CD4-positive, alpha-beta memory T cell (primary cell): ENCODE data around the gene LZTR1. TPM values are rescaled to one million over a fixed set of nuclear protein-coding genes. Genes with fewer than 3 reads are reported as not detected.

Source experiments
- CTCF ChIA-PET: fragments of 350-600 bp; sonication (Branson Sonifier 250); formaldehyde crosslinking; loops from one replicate; lab custom pipeline; 2021; ENCODE audit warnings: inconsistent platforms; ENCODE audit not compliant: partially characterized antibody; lab: Charles Lee
- POLR2A ChIA-PET: fragments of 350-600 bp; sonication (Branson Sonifier 250); formaldehyde crosslinking; loops from one replicate; lab custom pipeline; 2021; ENCODE audit not compliant: partially characterized antibody; lab: Charles Lee
- DNase-seq, 5 donors: peaks; one replicate each; pipeline versions ENCODE4 v3.0.0 to v3.0.0-alpha.2; 2020 to 2022; ENCODE audit warnings: mixed read lengths in 1 of 5
- H3K27ac ChIP-seq: one replicate; pipeline ENCODE4 v1.7.0; 2013; ENCODE audit warnings: low read depth, low read length
- H3K27me3 ChIP-seq: 2 replicates; pipeline ENCODE4 v1.7.0; 2013; ENCODE audit warnings: mild to moderate bottlenecking, low read length, moderate library complexity; ENCODE audit not compliant: insufficient read depth
- H3K36me3 ChIP-seq: 2 replicates; pipeline ENCODE4 v1.7.0; 2013; ENCODE audit warnings: mild to moderate bottlenecking, low read length, moderate library complexity; ENCODE audit not compliant: insufficient read depth
- H3K4me1 ChIP-seq: 2 replicates; pipeline ENCODE4 v1.7.0; 2013; ENCODE audit warnings: mild to moderate bottlenecking, low read length, moderate library complexity; ENCODE audit not compliant: insufficient read depth
- H3K4me3 ChIP-seq, 2 donors: one replicate each; pipeline ENCODE4 v1.7.0; 2013; ENCODE audit warnings: low read length in 2 of 2, mild to moderate bottlenecking in 1 of 2
- H3K9me3 ChIP-seq, 2 donors: one replicate each; pipeline ENCODE4 v1.7.0; 2013; ENCODE audit warnings: low read length in 2 of 2, control low read depth in 1 of 2; ENCODE audit not compliant: control insufficient read depth in 1 of 2
- H3K27ac Mint-ChIP-seq, 7 donors: one replicate each; pipeline ENCODE4 v1.8.0; 2020 to 2021; ENCODE audit warnings: mixed read lengths in 7 of 7, mild to moderate bottlenecking in 6 of 7, inconsistent platforms in 3 of 7, moderate library complexity in 3 of 7
- H3K27me3 Mint-ChIP-seq, 2 donors: one replicate each; pipeline ENCODE4 v1.8.0; 2020 to 2021; ENCODE audit warnings: mixed read lengths in 2 of 2
- H3K36me3 Mint-ChIP-seq, 2 donors: one replicate each; pipeline ENCODE4 v1.8.0; 2020 to 2021; ENCODE audit warnings: mixed read lengths in 2 of 2, inconsistent platforms in 1 of 2, mild to moderate bottlenecking in 1 of 2
- H3K4me1 Mint-ChIP-seq, 4 donors: one replicate each; pipeline ENCODE4 v1.8.0; 2020 to 2021; ENCODE audit warnings: mixed read lengths in 4 of 4, mild to moderate bottlenecking in 1 of 4
- H3K4me3 Mint-ChIP-seq, 8 donors: one replicate each; pipeline ENCODE4 v1.8.0; 2020 to 2021; ENCODE audit warnings: mixed read lengths in 8 of 8, mild to moderate bottlenecking in 7 of 8, moderate library complexity in 6 of 8, inconsistent platforms in 3 of 8
- H3K9me3 Mint-ChIP-seq, 8 donors: one replicate each; pipeline ENCODE4 v1.8.0; 2020 to 2021; ENCODE audit warnings: mixed read lengths in 8 of 8, mild to moderate bottlenecking in 5 of 8, inconsistent platforms in 3 of 8, moderate library complexity in 1 of 8
- intact Hi-C: fragments of 100-400 bp; cut with micrococcal nuclease; formaldehyde crosslinking; loops from one replicate; pipeline ENCODE4 v1.15.1; 2023
- polyA plus RNA-seq, 2 donors: library from polyadenylated mRNA; unstranded; fragments of 300-500 nt; fragmentation: Illumina TruSeq; gene quantifications; one replicate each; pipeline ENCODE4 v1.2.3, GENCODE V29; 2021
- total RNA-seq, 2 experiments: library from RNA; stranded (reverse); gene quantifications; one replicate each; pipeline ENCODE4 v1.2.3, GENCODE V29; 2021

LZTR1 gene
- total and polyA plus RNA-seq, 4 experiments from 2014 or later, result 5.5 to 114 (median 64.8) TPM

GRCh38 chr22:20978419-20978818 is 3.7 kb upstream of the LZTR1 start:
- intact Hi-C loops, result no loop called here
- H3K4me3 Mint-ChIP-seq, result no peak overlapping the region

DNA sequence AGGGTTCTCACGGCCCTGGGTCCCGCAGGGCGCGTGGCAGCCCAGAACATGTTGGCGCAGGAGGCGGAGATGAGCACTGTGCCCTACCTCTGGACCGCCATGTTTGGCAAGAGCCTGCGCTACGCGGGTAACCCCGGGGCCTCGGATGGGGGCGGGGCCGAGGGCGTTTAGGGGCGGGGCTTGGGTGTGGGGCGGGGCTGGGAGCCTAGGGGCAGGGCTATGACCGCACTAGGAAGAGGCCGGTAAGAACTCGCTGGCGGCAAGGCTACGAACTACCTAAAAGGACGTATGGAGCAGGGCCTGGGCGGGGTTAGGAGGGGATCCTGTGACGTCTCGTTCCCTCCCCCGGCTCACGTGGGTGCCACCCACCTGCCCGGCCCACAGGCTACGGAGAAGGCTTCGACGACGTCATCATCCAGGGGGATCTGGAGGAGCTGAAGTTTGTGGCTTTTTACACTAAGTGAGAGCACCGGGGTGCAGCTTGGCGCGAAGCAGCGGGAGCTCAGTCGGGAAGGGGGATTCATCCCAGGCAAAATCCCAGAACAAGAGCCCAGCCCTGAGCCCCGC is 2.8 kb upstream of the LZTR1 start:
- Mint-ChIP-seq H3K9me3 (peaks cover 0 to 7% (median 0%) of the 10 kb centered on the region in 8 donors), H3K4me1 (peaks cover 19 to 47% (median 29%) of the 10 kb centered on the region in 4 donors), H3K27ac (peak overlapping the region; percentile 67 to 93 (median 86)), H3K4me3 (peak overlapping the region in 7 of 8 donors; percentile 47 to 87 (median 67)), H3K27me3 (no peaks in the 10 kb centered on the region), H3K36me3 (peaks cover 0 to 16% of the 10 kb centered on the region in 2 donors)
- H3K27ac ChIP-seq, result no peak overlapping the region
- H3K4me3 ChIP-seq, result no peak overlapping the region
- peaks cover 0 to 6% of the 10 kb centered on the region in 2 donors for H3K9me3 ChIP-seq
- ChIA-PET CTCF (no interaction called here), POLR2A (interaction anchor here (0.8 kb wide), 1 partner anchor 11 kb away, joined by 3 read pairs; no protein-coding TSS in a partner anchor)
- peaks cover 19% of the 10 kb centered on the region for H3K4me1 ChIP-seq
- peak; percentile 48 to 84 (median 64) for DNase-seq
- no peaks in the 10 kb centered on the region for H3K36me3 ChIP-seq
- H3K27me3 ChIP-seq, result no peaks in the 10 kb centered on the region
- intact Hi-C loops, result no loop called here

More at GRCh38 chr22:20978419-20978818, 3.7 kb upstream of the LZTR1 start:
- POLR2A ChIA-PET, result no interaction called here
- H3K9me3 Mint-ChIP-seq, result peaks cover 0 to 7% (median 0%) of the 10 kb centered on the region in 8 donors
- H3K9me3 ChIP-seq, result peaks cover 0 to 6% of the 10 kb centered on the region in 2 donors
- no peaks in the 10 kb centered on the region for H3K27me3 ChIP-seq
- DNase-seq, result no peak
- H3K36me3 Mint-ChIP-seq, result peaks cover 0 to 12% of the 10 kb centered on the region in 2 donors
- H3K36me3 ChIP-seq, result no peaks in the 10 kb centered on the region
- H3K27me3 Mint-ChIP-seq, result no peaks in the 10 kb centered on the region
- peaks cover 13 to 39% (median 23%) of the 10 kb centered on the region in 4 donors for H3K4me1 Mint-ChIP-seq
- peak overlapping the region in 1 of 7 donors; percentile 90 for H3K27ac Mint-ChIP-seq
- no peak overlapping the region for H3K4me3 ChIP-seq
- H3K4me1 ChIP-seq, result peaks cover 19% of the 10 kb centered on the region
- CTCF ChIA-PET, result no interaction called here
- no peak overlapping the region for H3K27ac ChIP-seq

DNA sequence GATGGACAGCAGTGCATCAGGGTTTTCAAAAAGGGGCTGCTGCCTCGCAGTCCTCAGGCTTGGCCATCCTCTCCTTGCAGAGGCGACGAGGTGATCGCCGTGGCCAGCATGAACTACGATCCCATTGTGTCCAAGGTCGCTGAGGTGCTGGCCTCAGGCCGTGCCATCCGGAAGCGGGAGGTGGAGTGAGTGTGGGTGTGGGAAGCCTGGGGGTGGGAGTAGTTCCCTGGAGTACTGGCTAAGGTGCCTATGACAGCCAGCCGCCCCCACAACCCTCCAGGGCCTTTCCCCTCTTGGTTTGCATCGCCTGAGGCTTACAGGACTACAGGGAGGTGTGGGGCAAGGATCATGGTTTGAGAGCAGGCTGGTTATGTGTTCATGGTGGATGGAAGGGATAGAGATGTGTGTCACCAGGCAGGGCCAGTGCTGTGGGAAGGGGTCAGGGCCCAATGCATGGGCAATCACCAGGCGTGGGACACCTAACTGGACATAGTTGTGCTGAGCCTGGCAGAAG is 2.1 kb upstream of the LZTR1 start:
- Histone ChIP-seq H3K36me3 (no peaks in the 10 kb centered on the region), H3K27ac (no peak overlapping the region), H3K4me3 (no peak overlapping the region), H3K4me1 (peaks cover 19% of the 10 kb centered on the region), H3K27me3 (no peaks in the 10 kb centered on the region), H3K9me3 (peaks cover 0 to 6% of the 10 kb centered on the region in 2 donors)
- H3K9me3 Mint-ChIP-seq, result peaks cover 0 to 7% (median 0%) of the 10 kb centered on the region in 8 donors
- H3K27ac Mint-ChIP-seq, result peak overlapping the region in 6 of 7 donors; percentile 1 to 95 (median 70)
- CTCF ChIA-PET, result no interaction called here
- intact Hi-C loops, result no loop called here
- no peaks in the 10 kb centered on the region for H3K27me3 Mint-ChIP-seq
- peaks cover 0 to 16% of the 10 kb centered on the region in 2 donors for H3K36me3 Mint-ChIP-seq
- H3K4me3 Mint-ChIP-seq, result peak overlapping the region in 7 of 8 donors; percentile 32 to 87 (median 55)
- no peak for DNase-seq
- POLR2A ChIA-PET, result interaction anchor here (0.8 kb wide), 1 partner anchor 10 kb away, joined by 3 read pairs; no protein-coding TSS in a partner anchor
- H3K4me1 Mint-ChIP-seq, result peaks cover 19 to 47% (median 29%) of the 10 kb centered on the region in 4 donors

GRCh38 chr22:20980523-20980922 is 1.6 kb upstream of the LZTR1 start:
- intact Hi-C loops, result no loop called here
- H3K9me3 ChIP-seq, result peaks cover 0 to 6% of the 10 kb centered on the region in 2 donors
- Mint-ChIP-seq H3K36me3 (peaks cover 0 to 16% of the 10 kb centered on the region in 2 donors), H3K27ac (peak overlapping the region in 4 of 7 donors; percentile 59 to 95 (median 79)), H3K4me3 (peak overlapping the region in 5 of 8 donors; percentile 39 to 87 (median 62)), H3K9me3 (peaks cover 0 to 7% (median 0%) of the 10 kb centered on the region in 8 donors), H3K4me1 (peaks cover 19 to 47% (median 29%) of the 10 kb centered on the region in 4 donors), H3K27me3 (no peaks in the 10 kb centered on the region)
- no peak overlapping the region for H3K4me3 ChIP-seq
- DNase-seq, result no peak
- CTCF ChIA-PET, result no interaction called here
- peaks cover 3% of the 10 kb centered on the region for H3K36me3 ChIP-seq
- peak overlapping the region; percentile 77 for H3K27ac ChIP-seq
- POLR2A ChIA-PET, result interaction anchor here (0.8 to 2.8 kb wide), 3 partner anchors 9 to 60 kb away, joined by 3 to 45 read pairs (median 4); partner anchors contain the start of gene THAP7
- peaks cover 19% of the 10 kb centered on the region for H3K4me1 ChIP-seq
- no peaks in the 10 kb centered on the region for H3K27me3 ChIP-seq

GRCh38 chr22:20980938-20981722 is 967 bp upstream of the LZTR1 start:
- no peaks in the 10 kb centered on the region for H3K27me3 Mint-ChIP-seq

GRCh38 chr22:20982563-20982882 is 426 bp downstream of the LZTR1 start:
- ChIA-PET POLR2A (interaction anchor here (0.8 to 2.8 kb wide), 10 partner anchors 9 to 1090 kb away, joined by 3 to 45 read pairs (median 4); partner anchors contain the start of genes THAP7 and YDJC), CTCF (interaction anchor here (0.8 to 1.5 kb wide), 6 partner anchors 20 to 120 kb away, joined by 4 to 6 read pairs (median 4); partner anchors contain the start of genes P2RX6 and THAP7)
- no peaks in the 10 kb centered on the region for H3K27me3 Mint-ChIP-seq
- Histone ChIP-seq H3K4me1 (peaks cover 19% of the 10 kb centered on the region), H3K27ac (peak overlapping the region; percentile 77), H3K4me3 (peak overlapping the region; percentile 62 to 64), H3K27me3 (no peaks in the 10 kb centered on the region), H3K9me3 (peaks cover 0 to 6% of the 10 kb centered on the region in 2 donors), H3K36me3 (peaks cover 8% of the 10 kb centered on the region)
- H3K27ac Mint-ChIP-seq, result peak overlapping the region; percentile 38 to 95 (median 92)
- intact Hi-C loops, result loop anchor here (1.0 kb wide), 1 partner anchor 20 kb away; the partner anchor contains the start of gene THAP7
- peaks cover 21 to 42% (median 30%) of the 10 kb centered on the region in 4 donors for H3K4me1 Mint-ChIP-seq
- peaks cover 7 to 22% of the 10 kb centered on the region in 2 donors for H3K36me3 Mint-ChIP-seq
- peak overlapping the region; percentile 88 to 96 (median 95) for H3K4me3 Mint-ChIP-seq
- DNase-seq, result no peak
- peaks cover 0 to 3% (median 0%) of the 10 kb centered on the region in 8 donors for H3K9me3 Mint-ChIP-seq

More at GRCh38 chr22:20980938-20981722, 967 bp upstream of the LZTR1 start:
- H3K27me3 ChIP-seq, result no peaks in the 10 kb centered on the region
- ChIA-PET POLR2A (interaction anchor here (0.6 to 2.8 kb wide), 8 partner anchors 9 to 648 kb away, joined by 3 to 45 read pairs (median 4); partner anchors contain the start of genes THAP7 and YDJC), CTCF (interaction anchor here (0.7 to 1.5 kb wide), 5 partner anchors 21 to 34 kb away, joined by 3 to 6 read pairs (median 4); partner anchors contain the start of genes P2RX6 and THAP7)
- Mint-ChIP-seq H3K4me3 (peak overlapping the region; percentile 87 to 96 (median 94)), H3K27ac (peak overlapping the region; percentile 88 to 95 (median 91)), H3K9me3 (peaks cover 0 to 7% (median 0%) of the 10 kb centered on the region in 8 donors), H3K4me1 (peaks cover 19 to 42% (median 29%) of the 10 kb centered on the region in 4 donors), H3K36me3 (peaks cover under 1 to 16% of the 10 kb centered on the region in 2 donors)
- H3K27ac ChIP-seq, result peak overlapping the region; percentile 77
- H3K4me1 ChIP-seq, result peaks cover 19% of the 10 kb centered on the region
- peak overlapping the region; percentile 62 to 64 for H3K4me3 ChIP-seq
- H3K9me3 ChIP-seq, result peaks cover 0 to 6% of the 10 kb centered on the region in 2 donors
- DNase-seq, result no peak
- peaks cover 8% of the 10 kb centered on the region for H3K36me3 ChIP-seq
- intact Hi-C loops, result no loop called here
